GM18502 (cell line): Measurements from ENCODE around the gene KNL1.
"Not testable (repeated sequence)": the region's sequence is repeated elsewhere in the genome, so short reads cannot be mapped to it uniquely, and the experiment has no call there.

Experiments used
- ATAC-seq: cut with Tn5 transposase; IDR thresholded peaks from one replicate; pipeline ENCODE4 v1.9.1; 2021; ENCODE audit warnings: mild to moderate bottlenecking; ENCODE audit not compliant: unreplicated experiment, poor library complexity

The KNL1 gene

DNA sequence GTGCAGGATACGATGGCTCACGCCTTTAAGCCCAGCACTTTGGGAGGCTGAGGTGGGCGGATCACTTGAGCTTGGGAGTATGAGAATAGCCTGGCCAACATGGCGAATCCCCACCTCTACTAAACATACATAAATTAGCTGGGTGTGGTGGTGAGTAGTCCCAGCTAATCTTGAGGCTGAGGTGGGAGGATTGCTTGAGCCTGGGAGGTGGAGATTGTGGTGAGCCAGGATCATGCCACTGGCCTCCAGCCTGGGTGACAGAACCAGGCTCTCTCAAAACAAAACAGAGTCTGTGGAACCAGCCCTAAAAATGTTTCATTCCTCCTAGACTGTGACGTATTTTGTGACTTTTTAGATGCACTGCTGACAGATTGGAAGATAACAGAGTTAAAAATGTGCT lies 66.6 kb downstream of the KNL1 start:
- ATAC-seq = no peak

DNA sequence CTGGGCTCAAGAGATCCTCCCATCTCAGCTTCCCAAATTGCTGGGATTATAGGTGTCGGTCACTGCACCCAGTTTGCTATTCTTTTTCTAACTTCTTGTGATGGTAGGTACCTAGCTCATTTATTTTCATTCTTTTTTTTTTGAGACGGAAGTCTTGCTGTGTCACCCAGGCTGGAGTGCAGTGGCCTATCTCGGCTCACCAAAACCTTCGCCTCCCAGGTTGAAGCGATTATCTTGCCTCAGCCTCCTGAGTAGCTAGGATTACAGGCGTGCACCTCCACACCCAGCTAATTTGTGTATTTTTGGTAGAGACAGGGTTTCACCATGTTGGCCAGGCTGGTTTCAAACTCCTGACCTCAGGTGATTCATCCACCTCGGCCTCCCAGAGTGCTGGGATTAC lies 70.9 kb downstream of the KNL1 start:
- no peak for ATAC-seq

DNA sequence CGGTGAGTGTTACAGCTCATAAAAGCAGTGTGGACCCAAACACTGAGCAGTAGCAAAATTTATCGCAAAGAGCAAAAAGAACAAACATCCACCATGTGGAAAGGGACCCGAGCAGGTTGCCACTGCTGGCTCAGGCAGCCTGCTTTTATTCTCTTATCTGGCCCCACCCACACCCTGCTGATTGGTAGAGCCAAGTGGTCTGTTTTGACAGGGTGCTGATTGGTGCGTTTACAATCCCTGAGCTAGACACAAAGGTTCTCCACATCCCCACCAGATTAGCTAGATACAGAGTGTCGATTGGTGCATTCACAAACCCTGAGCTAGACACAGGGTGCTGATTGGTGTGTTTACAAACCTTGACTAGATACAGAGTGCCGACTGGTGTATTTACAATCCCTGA lies 82.2 kb downstream of the KNL1 start:
- ATAC-seq = not testable (repeated sequence)

DNA sequence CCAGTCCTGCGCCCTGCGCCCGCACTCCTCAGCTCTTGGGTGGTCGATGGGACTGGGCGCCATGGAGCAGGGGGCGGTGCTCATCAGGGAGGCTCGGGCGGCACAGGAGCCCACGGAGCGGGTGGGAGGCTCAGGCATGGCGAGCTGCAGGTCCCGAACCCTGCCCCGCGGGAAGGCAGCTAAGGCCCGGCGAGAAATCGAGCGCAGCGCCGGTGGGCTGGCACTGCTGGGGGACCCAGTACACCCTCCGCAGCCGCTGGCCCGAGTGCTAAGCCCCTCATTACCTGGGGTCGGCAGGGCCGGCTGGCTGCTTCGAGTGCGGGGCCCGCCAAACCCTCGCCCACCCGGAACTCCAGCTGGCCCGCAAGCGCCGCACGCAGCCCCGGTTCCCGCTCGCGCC lies 82.9 kb downstream of the KNL1 start:
- not testable (repeated sequence) for ATAC-seq

DNA sequence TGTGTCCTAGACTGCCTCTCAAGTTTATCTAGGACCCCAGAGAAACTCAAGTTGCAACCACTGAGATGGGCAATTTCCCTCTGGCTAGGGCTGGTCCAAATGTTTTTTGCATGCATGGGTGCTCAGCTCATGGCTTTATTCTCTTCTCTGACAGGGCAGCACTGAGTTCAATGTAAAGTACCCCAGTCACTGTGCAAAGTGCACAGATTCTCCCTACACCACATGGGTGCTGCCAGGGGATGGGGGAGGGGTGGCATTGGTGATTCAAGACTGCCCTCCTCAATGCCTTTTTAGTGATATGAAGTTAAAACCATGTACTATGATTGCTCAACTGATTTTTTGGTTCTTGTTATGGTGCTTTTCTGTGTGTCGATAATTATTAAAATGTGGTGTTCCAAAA lies 86.1 kb downstream of the KNL1 start:
- no peak for ATAC-seq

DNA sequence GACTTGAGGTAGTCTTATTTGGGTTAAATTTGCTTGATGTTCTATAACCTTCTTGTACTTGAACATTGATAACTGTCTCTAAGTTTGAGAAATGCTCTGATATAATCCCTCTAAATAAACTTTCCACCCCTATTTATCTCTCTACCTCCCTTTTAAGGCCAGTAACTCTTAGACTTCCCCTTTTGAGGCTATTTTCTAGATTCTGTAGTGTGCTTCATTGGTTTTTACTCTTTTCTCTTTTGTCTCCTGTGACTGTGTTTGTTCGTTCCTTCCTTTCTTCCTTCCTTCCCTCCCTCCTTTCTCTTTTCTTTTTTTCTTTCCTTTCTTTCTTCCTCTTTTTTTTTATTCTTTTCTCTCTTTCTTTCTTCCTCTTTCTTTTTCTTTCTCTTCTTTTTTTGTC lies 86.9 kb downstream of the KNL1 start:
- ATAC-seq = not testable (repeated sequence)

DNA sequence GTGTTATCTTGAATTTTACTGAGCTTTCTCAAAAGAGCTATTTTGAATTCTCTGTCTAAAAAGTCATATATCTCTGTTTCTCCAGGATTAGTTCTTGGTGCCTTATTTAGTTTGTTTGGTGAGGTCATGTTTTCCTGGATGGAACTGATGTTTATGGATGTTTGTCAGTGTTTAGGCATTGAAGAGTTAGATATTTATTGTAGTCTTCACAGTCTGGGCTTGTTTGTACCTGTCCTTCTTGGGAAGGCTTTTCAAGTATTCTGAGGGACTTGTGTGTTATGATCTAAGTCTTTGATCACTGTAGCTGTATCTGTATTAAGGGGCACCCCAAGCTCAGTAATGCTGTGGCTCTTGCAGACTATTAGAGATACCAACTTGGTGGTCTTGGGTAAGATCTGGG lies 90.3 kb downstream of the KNL1 start:
- no peak for ATAC-seq

DNA sequence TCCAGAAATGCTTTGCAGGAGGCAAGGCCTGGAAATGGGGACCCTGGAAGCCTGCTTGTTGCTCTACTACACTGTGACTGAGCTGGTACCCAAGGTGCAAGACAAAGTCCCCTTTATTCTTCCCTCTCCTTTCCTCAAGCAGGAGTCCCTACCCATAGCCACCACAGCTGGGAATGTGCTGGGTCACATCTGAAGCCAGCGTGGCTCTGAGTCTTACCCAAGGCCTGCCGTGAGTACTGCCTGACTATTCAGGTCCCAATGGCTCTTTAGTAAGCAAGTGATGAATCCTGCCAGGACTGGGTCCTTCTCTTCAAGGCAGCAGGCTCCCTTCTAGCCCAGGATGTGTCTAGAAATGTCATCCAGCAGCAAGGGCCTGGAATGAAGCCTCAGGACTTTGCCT lies 91.3 kb downstream of the KNL1 start:
- ATAC-seq = no peak

DNA sequence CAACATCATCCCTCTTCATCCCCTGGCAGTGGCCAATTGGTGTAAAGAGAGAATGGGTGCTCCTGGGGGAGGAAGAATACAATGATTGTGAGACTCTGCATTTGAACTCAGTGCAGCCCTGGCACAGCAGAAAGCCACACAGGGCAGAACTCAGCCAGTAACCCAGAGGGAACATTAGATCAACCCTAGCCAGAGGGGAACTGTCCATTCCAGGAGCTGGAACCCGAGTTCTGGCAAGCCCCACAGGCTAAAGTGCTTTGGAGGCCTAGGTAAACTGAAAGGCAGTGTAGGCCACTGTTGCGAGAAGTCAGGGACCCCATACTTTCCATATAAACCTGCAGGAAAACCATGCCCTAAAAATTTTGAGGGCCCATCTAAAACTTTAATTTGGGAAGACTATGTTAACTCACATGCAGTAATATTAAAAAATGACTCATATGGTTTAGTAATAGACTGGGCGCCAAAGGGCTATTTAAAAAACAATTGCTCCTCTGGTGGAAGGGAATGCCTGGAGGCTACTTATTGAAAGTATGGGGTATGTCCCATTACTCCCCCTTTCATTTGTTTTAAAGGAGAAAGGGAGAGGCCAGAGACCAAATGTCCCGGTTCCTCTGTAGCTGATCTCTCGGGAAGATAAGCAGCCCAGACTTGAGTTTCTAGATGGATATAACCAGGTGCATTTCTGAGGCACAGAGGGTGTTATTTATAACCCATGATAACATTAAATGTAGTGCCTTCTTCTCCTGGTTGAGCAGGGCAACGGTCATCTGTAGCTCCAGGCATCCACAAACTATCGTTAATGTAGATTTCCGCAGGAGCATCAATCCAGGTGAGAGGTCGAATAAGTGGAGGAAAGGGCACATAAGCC lies 95.1 kb downstream of the KNL1 start:
- no peak for ATAC-seq

DNA sequence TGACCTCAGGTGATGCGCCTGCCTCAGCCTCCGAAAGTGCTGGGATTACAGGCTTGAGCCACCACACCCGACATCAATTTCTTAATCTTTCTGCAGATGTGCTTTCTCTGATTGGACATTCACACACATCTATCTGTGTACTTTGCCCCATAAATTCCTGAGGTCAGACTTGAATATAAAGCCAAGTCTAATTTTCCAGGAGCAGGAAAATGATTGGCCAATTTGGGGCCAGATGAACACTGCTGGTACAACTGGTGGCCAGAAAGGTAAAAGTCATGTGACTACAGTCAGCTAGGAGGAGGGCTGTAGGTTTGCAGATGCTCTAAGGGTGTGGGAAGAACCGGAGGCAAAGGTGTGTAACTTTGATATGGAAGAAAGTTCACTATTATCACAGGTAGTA lies 97.7 kb downstream of the KNL1 start:
- ATAC-seq = no peak

DNA sequence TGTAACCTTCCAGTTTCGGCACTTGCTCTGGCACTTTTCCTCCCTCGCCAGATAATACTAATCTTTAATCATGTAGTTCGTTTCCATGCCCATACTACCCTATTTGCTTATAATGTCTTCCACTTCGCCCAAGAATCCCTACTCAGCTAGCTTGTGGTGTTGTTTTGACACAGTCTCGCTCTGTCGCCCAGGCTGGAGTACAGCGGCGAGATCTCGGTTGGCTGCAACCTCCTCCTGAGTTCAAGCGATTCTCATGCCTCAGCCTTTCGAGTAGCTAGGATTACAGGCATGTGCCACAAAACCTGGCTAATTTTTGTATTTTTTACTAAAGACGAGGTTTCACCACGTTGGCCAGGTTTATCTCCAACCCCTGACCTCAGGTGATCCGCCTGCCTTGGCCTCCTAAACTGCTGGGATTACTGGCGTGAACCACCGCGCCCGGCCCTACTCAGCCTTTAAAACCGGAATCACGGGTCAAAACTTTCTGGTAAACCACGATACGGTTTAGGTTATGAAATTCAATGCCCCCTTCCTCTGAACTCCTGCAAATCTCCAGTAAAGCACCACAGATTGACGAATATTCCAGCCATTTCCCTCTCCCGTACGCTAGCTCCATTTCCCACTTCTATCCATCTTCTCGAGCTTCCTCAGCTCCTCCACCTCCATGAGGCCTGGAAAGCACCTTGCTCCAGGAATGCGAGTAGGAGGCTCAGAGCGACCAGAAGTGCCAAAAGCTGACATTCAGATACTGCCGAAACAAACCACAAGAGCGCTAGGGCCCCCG lies 100.0 kb downstream of the KNL1 start:
- peak; percentile 4 for ATAC-seq

DNA sequence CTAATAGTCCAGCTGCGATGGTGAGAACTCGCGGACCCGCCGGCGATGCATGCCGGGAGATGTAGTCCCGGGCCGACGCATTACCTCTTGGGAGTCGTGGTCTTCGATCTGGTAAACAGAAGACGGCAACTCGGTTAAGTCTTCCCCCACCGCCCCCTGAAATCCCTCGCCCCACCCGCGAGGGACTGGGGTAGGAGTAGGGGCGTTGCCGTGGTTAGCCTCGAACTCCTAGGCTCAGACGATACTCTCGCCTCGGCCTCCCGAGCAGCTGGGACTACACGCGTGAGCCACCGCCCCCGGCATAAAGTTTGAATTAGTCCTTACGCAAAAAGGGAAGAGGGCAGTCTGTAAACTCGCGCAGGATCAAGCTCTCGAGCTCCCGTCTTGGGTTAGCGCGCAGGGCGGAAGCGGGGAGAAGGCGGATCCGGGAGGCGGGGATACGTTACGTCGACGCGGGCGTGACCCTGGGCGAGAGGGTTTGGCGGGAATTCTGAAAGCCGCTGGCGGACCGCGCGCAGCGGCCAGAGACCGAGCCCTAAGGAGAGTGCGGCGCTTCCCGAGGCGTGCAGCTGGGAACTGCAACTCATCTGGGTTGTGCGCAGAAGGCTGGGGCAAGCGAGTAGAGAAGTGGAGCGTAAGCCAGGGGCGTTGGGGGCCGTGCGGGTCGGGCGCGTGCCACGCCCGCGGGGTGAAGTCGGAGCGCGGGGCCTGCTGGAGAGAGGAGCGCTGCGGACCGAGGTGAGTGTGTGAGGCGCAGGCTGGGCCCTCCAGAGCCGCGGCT lies 100.8 kb downstream of the KNL1 start, which contains the start of gene RAD51:
Gene RAD51, plus strand, starts transcription at position 487 of the 781 bp plus-strand sequence. CDS start 3,585 bp downstream, outside the sequence.
- peak; percentile 86 for ATAC-seq

DNA sequence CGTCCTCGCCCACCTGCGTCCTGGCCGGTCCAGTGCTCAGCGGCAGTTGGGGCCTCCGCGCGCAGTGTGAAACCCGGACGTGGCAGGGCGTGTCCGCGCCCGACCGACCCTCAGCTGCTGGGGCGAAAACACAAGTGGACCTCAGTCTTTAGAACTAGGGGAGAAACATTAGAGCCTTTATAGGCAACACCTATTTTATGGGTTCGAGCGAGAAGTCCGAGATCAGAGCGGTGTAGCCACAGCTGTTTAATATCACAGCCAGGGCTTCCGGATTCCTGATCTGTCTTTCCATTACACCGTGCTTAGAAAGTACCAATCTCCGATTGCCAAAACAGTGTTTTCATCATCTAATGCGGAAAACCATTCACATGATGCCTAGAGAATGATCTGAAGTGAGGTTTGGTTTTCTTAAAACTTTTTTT lies 101.4 kb downstream of the KNL1 start:
- ATAC-seq = no peak

DNA sequence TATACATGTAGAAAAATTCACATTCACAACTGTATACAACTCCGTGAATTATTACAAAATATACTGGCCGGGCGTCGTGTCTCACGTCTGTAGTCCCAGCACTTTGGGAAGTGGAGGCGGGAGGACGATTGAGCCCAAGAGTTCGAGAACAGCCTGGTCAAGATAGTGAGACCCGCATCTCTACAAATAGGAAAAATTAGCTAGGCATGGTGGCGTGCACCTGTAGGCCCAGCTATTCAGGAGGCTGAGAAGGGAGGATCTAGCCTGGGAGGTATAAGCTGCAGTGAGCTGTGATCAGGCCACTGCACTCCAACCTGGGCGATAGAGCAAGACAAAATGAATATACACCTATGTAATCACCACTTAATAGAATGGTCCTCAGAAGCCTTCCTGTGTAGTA lies 102.2 kb downstream of the KNL1 start:
- no peak for ATAC-seq

DNA sequence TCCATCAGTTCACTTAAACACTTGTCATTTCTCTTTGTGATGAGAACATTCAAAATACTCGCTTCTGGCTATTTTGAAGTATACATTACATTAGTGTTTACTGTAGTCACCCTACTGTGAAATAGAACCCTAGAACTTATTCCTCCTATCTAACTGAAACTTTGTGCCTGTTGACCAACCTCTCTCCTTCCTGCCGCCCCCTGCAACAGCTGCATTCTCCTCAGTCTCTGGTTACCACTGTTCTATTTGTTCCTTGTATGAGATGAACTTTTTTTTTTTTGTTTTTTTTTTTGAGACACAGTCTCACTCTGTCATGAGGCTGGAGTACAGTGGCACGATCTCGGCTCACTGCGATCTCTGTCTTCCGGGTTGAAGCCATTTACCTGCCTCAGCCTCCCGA lies 103.9 kb downstream of the KNL1 start:
- ATAC-seq = no peak

DNA sequence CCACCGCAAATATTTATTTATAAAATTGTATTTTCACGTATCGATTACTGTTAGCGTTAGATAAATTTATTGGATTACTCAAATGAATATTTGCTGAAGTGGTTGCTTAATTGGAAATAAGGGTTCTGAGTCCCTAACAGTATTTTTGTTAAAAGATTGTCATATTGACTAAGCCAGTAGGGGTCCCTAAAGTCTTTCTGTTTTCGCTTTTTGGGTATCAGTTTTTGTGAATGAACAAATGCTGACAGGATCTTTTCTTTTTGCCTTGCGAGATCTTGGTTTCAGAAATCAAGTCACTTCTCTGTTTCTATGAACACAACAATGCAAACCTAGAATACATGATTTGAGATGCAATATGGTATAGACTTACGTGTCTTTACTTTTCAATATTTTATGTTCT lies 108.0 kb downstream of the KNL1 start:
- no peak for ATAC-seq

DNA sequence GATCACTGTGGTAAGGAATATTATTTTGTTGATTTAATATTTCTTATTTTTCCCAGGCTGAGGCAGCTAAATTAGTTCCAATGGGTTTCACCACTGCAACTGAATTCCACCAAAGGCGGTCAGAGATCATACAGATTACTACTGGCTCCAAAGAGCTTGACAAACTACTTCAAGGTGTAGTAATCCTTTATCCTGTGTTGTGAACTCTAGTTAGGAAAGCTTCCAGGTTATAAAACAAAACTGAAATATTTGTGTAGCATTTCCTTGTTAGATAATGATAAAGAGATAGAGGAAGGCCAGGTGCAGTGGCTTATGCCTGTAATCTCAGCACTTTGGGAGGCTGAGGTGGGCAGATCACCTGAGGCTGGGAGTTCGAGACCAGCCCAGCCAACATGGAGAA lies 112.1 kb downstream of the KNL1 start:
- no peak for ATAC-seq
